ENCODE results near the gene LARGE1. TPM values are rescaled to one million over a fixed set of nuclear protein-coding genes. Genes with fewer than 3 reads are reported as not detected.

The LARGE1 gene
- total and polyA plus RNA-seq, 2 of the 8 experiments (the other 6 are each of a cell fraction or from before 2014, with no cell fraction given), result 43.7 to 83.0 TPM

- TF ChIP-seq NANOG (IDR thresholded peaks at IDR 0.05; ENCODE audit: insufficient read depth, low read depth, low read length, poor library complexity, severe bottlenecking), result no peak
- TF ChIP-seq ASH2L (IDR thresholded peaks at IDR 0.05; ENCODE audit: low read length), result no peak
- no peak for TF ChIP-seq SIN3A (conservative IDR thresholded peaks at IDR 0.05 in 1 of 2, IDR thresholded peaks at IDR 0.05 in 1 of 2; ENCODE audit: low read depth in 1 of 2, low read length in 2 of 2)
- no peak for TF ChIP-seq RNF2 (IDR thresholded peaks at IDR 0.05; ENCODE audit: borderline replicate concordance, low read depth, low read length, missing control alignments, poor library complexity, severe bottlenecking)
These were observed 77.7 kb downstream of the LARGE1 start (continued) for GRCh38 chr22:33842421-33843094.
